DND-41 (cell line): ENCODE data around the gene INHBC.

Experiments used
- EZH2 ChIP-seq: IDR thresholded peaks from 3 replicates; pipeline ENCODE4 v1.6.1; 2012; ENCODE audit warnings: borderline replicate concordance, low read depth, mild to moderate bottlenecking, moderate library complexity, low read length, inconsistent platforms; ENCODE audit not compliant: severe bottlenecking
- TF ChIP-seq, protein P1 (sequence below): IDR thresholded peaks from 2 replicates; pipeline ENCODE4 v1.5.1; 2012; ENCODE audit warnings: borderline replicate concordance, low read length, moderate library complexity, mild to moderate bottlenecking; ENCODE audit not compliant: poor library complexity, severe bottlenecking; ENCODE audit errors: extremely low read depth

DNA sequence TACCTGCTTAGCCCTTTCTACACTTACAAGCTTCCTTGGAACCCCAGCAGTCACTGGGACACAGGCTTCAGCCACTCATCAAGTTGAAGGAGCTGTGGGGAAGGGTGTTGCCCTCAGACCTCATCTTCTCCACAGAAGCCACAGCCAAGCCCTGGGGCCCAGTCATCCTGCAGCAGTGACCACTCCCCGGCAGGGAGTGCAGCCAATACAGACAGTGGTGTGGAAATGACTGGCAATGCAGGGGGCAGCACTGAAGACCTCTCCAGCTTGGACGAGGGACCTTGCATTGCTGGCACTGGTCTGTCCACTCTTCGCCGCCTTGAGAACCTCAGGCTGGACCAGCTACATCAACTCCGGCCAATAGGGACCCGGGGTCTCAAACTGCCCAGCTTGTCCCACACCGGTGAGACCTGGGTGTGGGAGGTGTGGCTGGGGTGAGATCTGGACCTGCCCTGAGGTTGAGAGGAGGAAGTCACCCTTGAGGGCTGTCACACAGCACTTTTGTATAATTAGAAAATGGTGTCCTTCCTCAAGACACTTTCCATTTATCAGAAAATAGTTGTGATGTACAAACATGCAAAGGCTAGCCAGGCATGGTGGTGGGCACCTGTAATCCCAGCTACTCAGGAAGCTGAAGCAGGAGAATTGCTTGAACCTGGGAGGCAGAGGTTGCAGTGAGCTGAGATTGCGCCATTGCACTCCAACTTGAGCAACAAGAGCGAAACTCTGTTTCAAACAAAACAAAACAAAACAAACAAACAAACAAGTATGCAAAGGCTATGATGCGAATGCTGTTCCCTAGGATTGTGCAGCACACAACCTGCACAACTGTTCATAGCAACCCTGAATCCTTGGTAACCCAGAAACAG lies 34.9 kb downstream of the INHBC start:
- TF ChIP-seq, protein P1, sequence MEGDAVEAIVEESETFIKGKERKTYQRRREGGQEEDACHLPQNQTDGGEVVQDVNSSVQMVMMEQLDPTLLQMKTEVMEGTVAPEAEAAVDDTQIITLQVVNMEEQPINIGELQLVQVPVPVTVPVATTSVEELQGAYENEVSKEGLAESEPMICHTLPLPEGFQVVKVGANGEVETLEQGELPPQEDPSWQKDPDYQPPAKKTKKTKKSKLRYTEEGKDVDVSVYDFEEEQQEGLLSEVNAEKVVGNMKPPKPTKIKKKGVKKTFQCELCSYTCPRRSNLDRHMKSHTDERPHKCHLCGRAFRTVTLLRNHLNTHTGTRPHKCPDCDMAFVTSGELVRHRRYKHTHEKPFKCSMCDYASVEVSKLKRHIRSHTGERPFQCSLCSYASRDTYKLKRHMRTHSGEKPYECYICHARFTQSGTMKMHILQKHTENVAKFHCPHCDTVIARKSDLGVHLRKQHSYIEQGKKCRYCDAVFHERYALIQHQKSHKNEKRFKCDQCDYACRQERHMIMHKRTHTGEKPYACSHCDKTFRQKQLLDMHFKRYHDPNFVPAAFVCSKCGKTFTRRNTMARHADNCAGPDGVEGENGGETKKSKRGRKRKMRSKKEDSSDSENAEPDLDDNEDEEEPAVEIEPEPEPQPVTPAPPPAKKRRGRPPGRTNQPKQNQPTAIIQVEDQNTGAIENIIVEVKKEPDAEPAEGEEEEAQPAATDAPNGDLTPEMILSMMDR: no peak
- no peak for TF ChIP-seq EZH2
